GM23338 (cell line): ENCODE results near the gene PLOD3. TPM values are rescaled to one million over a fixed set of nuclear protein-coding genes. Genes with fewer than 3 reads are reported as not detected.

Experiments
- ATAC-seq: fragments of 200-7000 bp; cut with Tn5 transposase; 3 replicates; pipeline ENCODE4 v1.9.1; 2020
- DNase-seq: peaks from one replicate; pipeline ENCODE4 v3.0.0-alpha.2; 2015; ENCODE audit warnings: low spot score
- H2AFZ ChIP-seq: fragments of 200-600 bp; sonication (generic); 2 replicates; pipeline ENCODE4 v1.8.0; 2016; ENCODE audit warnings: antibody characterized with exemption, mild to moderate bottlenecking, moderate library complexity
- H3F3A ChIP-seq: fragments of 200-600 bp; sonication (generic); replicated peaks from 2 replicates; pipeline ENCODE4 v1.8.0; 2017; ENCODE audit warnings: antibody characterized with exemption, mixed run types, low read depth
- H3K27ac ChIP-seq: fragments of 200-600 bp; sonication (generic); 2 replicates; pipeline ENCODE4 v1.6.1; 2016; ENCODE audit warnings: low read depth
- H3K27me3 ChIP-seq: fragments of 200-600 bp; sonication (generic); 2 replicates; pipeline ENCODE4 v1.8.0; 2016; ENCODE audit warnings: mild to moderate bottlenecking, mixed run types, moderate library complexity; ENCODE audit not compliant: insufficient read depth
- H3K36me3 ChIP-seq: fragments of 200-600 bp; sonication (generic); 2 replicates; pipeline ENCODE4 v1.8.0; 2016; ENCODE audit warnings: mild to moderate bottlenecking; ENCODE audit not compliant: insufficient read depth
- H3K4me1 ChIP-seq: fragments of 200-600 bp; sonication (generic); 2 replicates; pipeline ENCODE4 v1.8.0; 2016; ENCODE audit warnings: mild to moderate bottlenecking, moderate library complexity; ENCODE audit not compliant: insufficient read depth
- H3K4me2 ChIP-seq: fragments of 200-600 bp; sonication (generic); 2 replicates; pipeline ENCODE4 v1.7.1; 2017; ENCODE audit warnings: mixed run types
- H3K4me3 ChIP-seq: fragments of 200-600 bp; sonication (generic); 2 replicates; pipeline ENCODE4 v1.6.1; 2016; ENCODE audit warnings: mixed run types
- H3K79me2 ChIP-seq: fragments of 200-600 bp; sonication (generic); replicated peaks from 2 replicates; pipeline ENCODE4 v1.8.0; 2017; ENCODE audit warnings: mild to moderate bottlenecking; ENCODE audit not compliant: insufficient read depth
- H3K9me2 ChIP-seq: fragments of 200-600 bp; sonication (generic); 2 replicates; pipeline ENCODE4 v1.8.0; 2017; ENCODE audit not compliant: insufficient read depth
- H4K20me1 ChIP-seq: fragments of 200-600 bp; sonication (generic); replicated peaks from 2 replicates; pipeline ENCODE4 v1.8.0; 2017; ENCODE audit warnings: mild to moderate bottlenecking; ENCODE audit not compliant: insufficient read depth
- H3K27ac Mint-ChIP-seq: 2 replicates; pipeline ENCODE4 v1.8.0; 2020; ENCODE audit warnings: inconsistent platforms, mild to moderate bottlenecking, moderate library complexity, mixed read lengths
- H3K27me3 Mint-ChIP-seq: 3 replicates; pipeline ENCODE4 v1.8.0; 2022; ENCODE audit warnings: low read depth, mild to moderate bottlenecking, moderate library complexity, mixed read lengths, inconsistent platforms; ENCODE audit not compliant: insufficient read depth, poor library complexity
- H3K36me3 Mint-ChIP-seq: 3 replicates; pipeline ENCODE4 v1.8.0; 2021; ENCODE audit warnings: low read depth, mild to moderate bottlenecking, inconsistent platforms, moderate library complexity, mixed read lengths
- H3K4me1 Mint-ChIP-seq: 3 replicates; pipeline ENCODE4 v1.8.0; 2020; ENCODE audit warnings: mild to moderate bottlenecking, inconsistent platforms, mixed read lengths
- H3K4me3 Mint-ChIP-seq: 3 replicates; pipeline ENCODE4 v1.8.0; 2021; ENCODE audit warnings: moderate library complexity, mild to moderate bottlenecking, inconsistent platforms, mixed read lengths
- H3K9me3 Mint-ChIP-seq: 3 replicates; pipeline ENCODE4 v1.8.0; 2020; ENCODE audit warnings: moderate library complexity, mild to moderate bottlenecking, inconsistent platforms, mixed read lengths
- EZH2phosphoT487 ChIP-seq: fragments of 200-600 bp; sonication (generic); IDR thresholded peaks from one replicate; pipeline ENCODE4 v1.8.1; 2018; ENCODE audit warnings: antibody characterized with exemption; ENCODE audit not compliant: unreplicated experiment
- JUNB ChIP-seq: IDR thresholded peaks from one replicate; pipeline ENCODE4 v1.6.1; 2016; ENCODE audit warnings: antibody characterized with exemption; ENCODE audit not compliant: unreplicated experiment
- POLR2AphosphoS5 ChIP-seq: IDR thresholded peaks from 2 replicates; pipeline ENCODE4 v1.6.1; 2016; ENCODE audit warnings: antibody characterized with exemption, low read depth
- ZNF114 ChIP-seq: fragments of 250-450 bp; sonication (Bioruptor Pico); IDR thresholded peaks from 2 replicates; pipeline ENCODE4 v1.5.0; 2020; ENCODE audit warnings: mild to moderate bottlenecking, moderate library complexity
- ZNF331 ChIP-seq: fragments of 250-450 bp; sonication (Bioruptor Pico); IDR thresholded peaks from 2 replicates; pipeline ENCODE4 v1.5.0; 2020; ENCODE audit warnings: low read depth, mild to moderate bottlenecking, moderate library complexity
- polyA plus RNA-seq: library from polyadenylated mRNA; unstranded; fragments of >200 nt; fragmentation: Nextera tagmentation; extraction: Ambion mirVana; gene quantifications from 2 replicates; pipeline ENCODE4 v1.2.1, GENCODE V29; 2016
- total RNA-seq: library from RNA; depleted of rRNA; stranded (reverse); fragments of >200 nt; shearing (Covaris generic); gene quantifications from 2 replicates; pipeline ENCODE4 v1.2.3, GENCODE V29; 2014
- TF ChIP-seq, protein P1 (sequence below), 2 experiments: fragments of 200-600 bp in 1 of 2; sonication (generic) in 1 of 2; conservative IDR thresholded peaks; 2 replicates each; pipeline versions ENCODE4 v1.5.1 to v1.6.1; 2016 to 2017; ENCODE audit warnings: antibody characterized with exemption in 2 of 2, low read depth in 2 of 2, mild to moderate bottlenecking in 2 of 2, moderate library complexity in 1 of 2
- TF ChIP-seq, protein P2 (sequence below): IDR thresholded peaks from 2 replicates; pipeline ENCODE4 v1.6.1; 2016; ENCODE audit warnings: antibody characterized with exemption

The PLOD3 gene
- total and polyA plus RNA-seq, 2 experiments from 2014 or later, result 35.2 to 40.7 TPM

DNA sequence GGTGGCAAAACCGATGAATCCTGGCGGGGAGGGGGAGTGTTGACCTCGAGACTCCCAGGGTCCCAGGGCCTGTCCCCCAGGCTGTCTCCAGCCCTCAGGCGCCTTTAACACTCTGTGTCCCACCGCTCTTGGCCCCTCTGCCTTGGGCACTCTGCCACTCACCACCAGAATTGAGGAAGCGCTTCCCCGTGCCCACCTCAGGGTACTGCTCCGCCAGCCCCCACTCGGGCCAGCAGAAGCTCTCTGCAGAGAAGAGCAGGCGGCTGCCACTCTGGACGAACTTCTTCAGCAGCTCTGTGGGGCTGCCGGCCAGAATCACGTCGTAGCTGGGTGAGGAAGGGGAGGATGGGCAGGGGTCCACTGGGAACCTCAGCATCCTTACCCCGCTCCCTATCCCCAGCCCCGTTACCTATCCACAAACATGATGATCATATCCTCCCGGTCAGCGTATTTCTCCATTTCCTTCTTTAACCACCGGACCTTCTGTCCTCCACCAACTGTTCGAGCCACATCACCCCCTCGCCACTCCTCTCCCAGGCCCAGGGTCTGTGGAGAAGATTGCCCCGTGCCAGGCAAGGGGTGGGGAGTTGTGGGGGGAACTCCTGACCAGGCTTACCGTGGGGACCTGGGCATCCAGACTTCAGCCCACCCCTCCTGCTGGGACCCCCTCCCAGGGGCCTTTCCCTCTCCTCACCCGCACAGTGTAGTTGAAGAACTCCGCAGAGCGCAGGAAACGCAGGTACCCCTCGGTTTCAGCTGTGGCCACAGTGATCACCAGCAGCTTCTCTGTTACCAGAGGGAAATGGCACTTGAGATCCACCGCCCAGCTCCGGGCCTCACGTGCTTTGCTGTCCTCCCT, 1.2 kb downstream of the PLOD3 start:
- DNase-seq, result no peak

DNA sequence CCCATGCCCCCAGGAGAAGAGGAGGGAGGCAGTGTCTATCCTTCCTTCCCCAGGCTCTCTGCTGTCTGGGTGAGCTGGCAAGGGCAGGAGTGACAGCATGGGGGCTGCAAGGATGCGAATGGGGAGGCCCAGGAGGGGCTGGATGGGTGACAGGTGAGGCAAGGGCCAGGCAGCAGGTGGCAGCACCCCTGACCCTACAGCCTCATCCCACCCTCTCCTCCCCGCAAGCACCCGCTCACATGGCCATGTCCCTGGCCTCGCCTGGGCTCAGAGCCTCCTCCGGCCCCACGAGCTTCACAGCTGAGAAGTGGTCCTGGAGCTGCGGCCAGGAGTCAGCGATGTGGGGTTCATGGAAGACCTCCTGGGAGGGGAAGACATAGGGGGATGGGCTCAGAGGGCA, 5.4 kb downstream of the PLOD3 start:
- H3K79me2 ChIP-seq, result peaks cover 6% of the 10 kb centered on the region; the same call in 1 of the 2 replicates
- H3K9me3 Mint-ChIP-seq, result no peaks in the 10 kb centered on the region
- peaks cover 6% of the 10 kb centered on the region; the same call in 1 of the 2 replicates for H3F3A ChIP-seq
- no peak overlapping the region for H3K27ac ChIP-seq
- H2AFZ ChIP-seq, result no peak overlapping the region
- H3K4me3 ChIP-seq, result no peak overlapping the region
- TF ChIP-seq POLR2AphosphoS5, result no peak
- TF ChIP-seq, protein P1, sequence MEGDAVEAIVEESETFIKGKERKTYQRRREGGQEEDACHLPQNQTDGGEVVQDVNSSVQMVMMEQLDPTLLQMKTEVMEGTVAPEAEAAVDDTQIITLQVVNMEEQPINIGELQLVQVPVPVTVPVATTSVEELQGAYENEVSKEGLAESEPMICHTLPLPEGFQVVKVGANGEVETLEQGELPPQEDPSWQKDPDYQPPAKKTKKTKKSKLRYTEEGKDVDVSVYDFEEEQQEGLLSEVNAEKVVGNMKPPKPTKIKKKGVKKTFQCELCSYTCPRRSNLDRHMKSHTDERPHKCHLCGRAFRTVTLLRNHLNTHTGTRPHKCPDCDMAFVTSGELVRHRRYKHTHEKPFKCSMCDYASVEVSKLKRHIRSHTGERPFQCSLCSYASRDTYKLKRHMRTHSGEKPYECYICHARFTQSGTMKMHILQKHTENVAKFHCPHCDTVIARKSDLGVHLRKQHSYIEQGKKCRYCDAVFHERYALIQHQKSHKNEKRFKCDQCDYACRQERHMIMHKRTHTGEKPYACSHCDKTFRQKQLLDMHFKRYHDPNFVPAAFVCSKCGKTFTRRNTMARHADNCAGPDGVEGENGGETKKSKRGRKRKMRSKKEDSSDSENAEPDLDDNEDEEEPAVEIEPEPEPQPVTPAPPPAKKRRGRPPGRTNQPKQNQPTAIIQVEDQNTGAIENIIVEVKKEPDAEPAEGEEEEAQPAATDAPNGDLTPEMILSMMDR (conservative IDR thresholded peaks at IDR 0.05; ENCODE audit: low read depth in 2 of 2), result peak in 1 of 2 experiments; percentile 47; a peak in 2 of 4 replicates
- no peak for TF ChIP-seq ZNF114 (CRISPR knock-in tag)
- TF ChIP-seq JUNB, result no peak
- peaks cover 10% of the 10 kb centered on the region; the same call in 2 of the 3 replicates for H3K4me1 Mint-ChIP-seq
- H3K9me2 ChIP-seq, result no peaks in the 10 kb centered on the region
- H3K4me3 Mint-ChIP-seq, result no peak overlapping the region
- H3K27me3 Mint-ChIP-seq, result peaks cover 9% of the 10 kb centered on the region
- H3K27ac Mint-ChIP-seq, result no peak overlapping the region
- H3K4me1 ChIP-seq, result peaks cover 7% of the 10 kb centered on the region
- peak; percentile 24 for ATAC-seq
- H3K27me3 ChIP-seq, result no peaks in the 10 kb centered on the region
- no peak overlapping the region for H3K4me2 ChIP-seq
- no peak for DNase-seq
- H4K20me1 ChIP-seq, result no peaks in the 10 kb centered on the region
- H3K36me3 Mint-ChIP-seq, result peaks cover 17% of the 10 kb centered on the region
- H3K36me3 ChIP-seq, result no peaks in the 10 kb centered on the region; the same call in 1 of the 2 replicates

More for the DNA sequence above, 1.2 kb downstream of the PLOD3 start:
- H3K4me1 Mint-ChIP-seq, result peaks cover 15% of the 10 kb centered on the region; the same call in 2 of the 3 replicates
- TF ChIP-seq, protein P2, sequence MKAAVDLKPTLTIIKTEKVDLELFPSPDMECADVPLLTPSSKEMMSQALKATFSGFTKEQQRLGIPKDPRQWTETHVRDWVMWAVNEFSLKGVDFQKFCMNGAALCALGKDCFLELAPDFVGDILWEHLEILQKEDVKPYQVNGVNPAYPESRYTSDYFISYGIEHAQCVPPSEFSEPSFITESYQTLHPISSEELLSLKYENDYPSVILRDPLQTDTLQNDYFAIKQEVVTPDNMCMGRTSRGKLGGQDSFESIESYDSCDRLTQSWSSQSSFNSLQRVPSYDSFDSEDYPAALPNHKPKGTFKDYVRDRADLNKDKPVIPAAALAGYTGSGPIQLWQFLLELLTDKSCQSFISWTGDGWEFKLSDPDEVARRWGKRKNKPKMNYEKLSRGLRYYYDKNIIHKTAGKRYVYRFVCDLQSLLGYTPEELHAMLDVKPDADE, result no peak
- TF ChIP-seq ZNF114 (CRISPR knock-in tag) (no peak), ZNF331 (CRISPR knock-in tag) (no peak), EZH2phosphoT487 (no peak)
- no peaks in the 10 kb centered on the region for H3K9me3 Mint-ChIP-seq
- no peak overlapping the region for H3K27ac Mint-ChIP-seq
- ATAC-seq, result peak; percentile 3; the same call in 2 of the 3 replicates
- no peak overlapping the region for H3K27ac ChIP-seq
- no peaks in the 10 kb centered on the region for H3K9me2 ChIP-seq
- H3K36me3 ChIP-seq, result no peaks in the 10 kb centered on the region
- H3K27me3 ChIP-seq, result no peaks in the 10 kb centered on the region
- peaks cover 32% of the 10 kb centered on the region for H3K79me2 ChIP-seq
- H4K20me1 ChIP-seq, result 0 out of 2 replicates have a peak, but pooled peaks cover 4% of the 10 kb centered on the region
- peaks cover 12% of the 10 kb centered on the region for H3K27me3 Mint-ChIP-seq
- H3K4me3 ChIP-seq, result peak overlapping the region; percentile 64
- 0 out of 2 replicates have a peak, but pooled peaks cover 3% of the 10 kb centered on the region for H3F3A ChIP-seq
- H3K4me1 ChIP-seq, result peaks cover 12% of the 10 kb centered on the region
- H3K4me3 Mint-ChIP-seq, result peak overlapping the region; percentile 97
- H3K4me2 ChIP-seq, result peak overlapping the region; percentile 77
- peak overlapping the region; percentile 66; the same call in 1 of the 2 replicates for H2AFZ ChIP-seq
- peaks cover 5% of the 10 kb centered on the region for H3K36me3 Mint-ChIP-seq
